Cardiac muscle cell (in vitro differentiated cells and primary cell): ENCODE results near the gene CDC40. TPM values are rescaled to one million over a fixed set of nuclear protein-coding genes. Genes with fewer than 3 reads are reported as not detected.

Experiments used
- DNase-seq, 2 donors: peaks; one replicate each; pipeline versions ENCODE4 v3.0.0 to v3.0.0-alpha.2; 2010 to 2017; ENCODE audit warnings: low read depth in 1 of 2, low spot score in 1 of 2
- H3K27ac ChIP-seq: fragments of 200-600 bp; sonication (generic); 2 replicates; pipeline ENCODE4 v1.5.1; 2016
- H3K27me3 ChIP-seq: fragments of 200-600 bp; sonication (generic); 2 replicates; pipeline ENCODE4 v1.6.0; 2016; ENCODE audit warnings: control low read depth
- H3K36me3 ChIP-seq: fragments of 200-600 bp; sonication (generic); 2 replicates; pipeline ENCODE4 v1.5.1; 2016; ENCODE audit warnings: control low read depth
- H3K4me1 ChIP-seq: fragments of 200-600 bp; sonication (generic); 2 replicates; pipeline ENCODE4 v1.8.1; 2017; ENCODE audit warnings: low read depth, mild to moderate bottlenecking, mixed run types
- H3K4me3 ChIP-seq: fragments of 200-600 bp; sonication (generic); 2 replicates; pipeline ENCODE4 v1.5.1; 2016; ENCODE audit warnings: mild to moderate bottlenecking
- H3K9me3 ChIP-seq: fragments of 200-600 bp; sonication (generic); 2 replicates; pipeline ENCODE4 v1.5.1; 2017; ENCODE audit warnings: low read depth, mild to moderate bottlenecking, control low read depth
- polyA plus RNA-seq: library from polyadenylated mRNA; unstranded; fragments of >200 nt; fragmentation: Nextera tagmentation; extraction: Ambion mirVana; gene quantifications from 2 replicates; pipeline ENCODE4 v1.2.1, GENCODE V29; 2016
- total RNA-seq: library from RNA; depleted of rRNA; stranded (reverse); fragments of >200 nt; gene quantifications from 2 replicates; pipeline ENCODE4 v1.2.3, GENCODE V29; 2016
- TF ChIP-seq, protein P1 (sequence below): IDR thresholded peaks from 2 replicates; pipeline ENCODE4 v1.5.1; 2012; ENCODE audit warnings: low read depth, mild to moderate bottlenecking, low read length

Gene CDC40
- total and polyA plus RNA-seq, 2 experiments from 2014 or later: 13.5 to 13.6 TPM

DNA sequence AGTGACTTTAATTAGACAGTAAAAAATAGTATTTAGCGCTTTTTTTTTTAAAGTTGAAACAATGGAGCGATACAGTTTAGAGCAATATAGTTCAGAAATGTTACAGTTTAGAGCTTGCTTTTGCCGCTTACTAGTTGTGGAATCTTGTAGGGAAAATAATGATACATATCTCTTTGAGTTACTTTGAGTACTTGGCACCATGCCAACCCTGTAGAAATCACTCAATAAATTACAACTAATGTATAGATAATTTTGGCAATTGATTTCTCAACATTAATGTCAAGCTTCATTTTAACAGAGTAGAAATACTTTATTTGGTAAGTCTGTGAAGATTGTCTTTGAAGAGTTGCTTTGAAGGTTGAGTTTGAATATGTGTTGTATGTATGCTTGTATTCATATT, 27.4 kb downstream of the CDC40 start:
- Histone ChIP-seq H3K4me1 (peaks cover 3% of the 10 kb centered on the region), H3K4me3 (no peak overlapping the region), H3K36me3 (peaks cover 38% of the 10 kb centered on the region), H3K9me3 (no peaks in the 10 kb centered on the region), H3K27me3 (no peaks in the 10 kb centered on the region), H3K27ac (no peak overlapping the region)
- DNase-seq: no peak
- TF ChIP-seq, protein P1, sequence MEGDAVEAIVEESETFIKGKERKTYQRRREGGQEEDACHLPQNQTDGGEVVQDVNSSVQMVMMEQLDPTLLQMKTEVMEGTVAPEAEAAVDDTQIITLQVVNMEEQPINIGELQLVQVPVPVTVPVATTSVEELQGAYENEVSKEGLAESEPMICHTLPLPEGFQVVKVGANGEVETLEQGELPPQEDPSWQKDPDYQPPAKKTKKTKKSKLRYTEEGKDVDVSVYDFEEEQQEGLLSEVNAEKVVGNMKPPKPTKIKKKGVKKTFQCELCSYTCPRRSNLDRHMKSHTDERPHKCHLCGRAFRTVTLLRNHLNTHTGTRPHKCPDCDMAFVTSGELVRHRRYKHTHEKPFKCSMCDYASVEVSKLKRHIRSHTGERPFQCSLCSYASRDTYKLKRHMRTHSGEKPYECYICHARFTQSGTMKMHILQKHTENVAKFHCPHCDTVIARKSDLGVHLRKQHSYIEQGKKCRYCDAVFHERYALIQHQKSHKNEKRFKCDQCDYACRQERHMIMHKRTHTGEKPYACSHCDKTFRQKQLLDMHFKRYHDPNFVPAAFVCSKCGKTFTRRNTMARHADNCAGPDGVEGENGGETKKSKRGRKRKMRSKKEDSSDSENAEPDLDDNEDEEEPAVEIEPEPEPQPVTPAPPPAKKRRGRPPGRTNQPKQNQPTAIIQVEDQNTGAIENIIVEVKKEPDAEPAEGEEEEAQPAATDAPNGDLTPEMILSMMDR: no peak

DNA sequence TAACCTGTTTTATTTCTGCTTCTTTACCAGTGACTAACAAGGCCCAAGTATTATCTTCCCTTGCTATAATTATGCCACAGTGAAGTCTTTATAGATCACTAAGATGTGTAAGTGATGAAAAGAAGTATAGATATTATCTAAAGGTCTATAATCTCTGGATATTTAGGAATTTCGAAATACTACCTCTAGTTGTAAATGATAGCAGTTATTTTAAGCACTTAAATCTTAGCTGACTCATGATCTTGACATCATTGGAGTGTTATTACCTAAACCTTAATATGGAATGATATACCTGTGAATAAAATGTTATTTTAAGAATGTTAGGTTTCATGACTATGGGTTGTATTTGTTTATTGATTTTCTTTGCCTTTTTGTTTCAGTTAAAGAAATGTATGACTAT, 31.5 kb downstream of the CDC40 start:
- Histone ChIP-seq H3K27ac (no peak overlapping the region), H3K36me3 (peaks cover 47% of the 10 kb centered on the region), H3K27me3 (no peaks in the 10 kb centered on the region), H3K4me3 (no peak overlapping the region), H3K9me3 (no peaks in the 10 kb centered on the region), H3K4me1 (no peaks in the 10 kb centered on the region)
- TF ChIP-seq, protein P1: no peak
- no peak for DNase-seq

DNA sequence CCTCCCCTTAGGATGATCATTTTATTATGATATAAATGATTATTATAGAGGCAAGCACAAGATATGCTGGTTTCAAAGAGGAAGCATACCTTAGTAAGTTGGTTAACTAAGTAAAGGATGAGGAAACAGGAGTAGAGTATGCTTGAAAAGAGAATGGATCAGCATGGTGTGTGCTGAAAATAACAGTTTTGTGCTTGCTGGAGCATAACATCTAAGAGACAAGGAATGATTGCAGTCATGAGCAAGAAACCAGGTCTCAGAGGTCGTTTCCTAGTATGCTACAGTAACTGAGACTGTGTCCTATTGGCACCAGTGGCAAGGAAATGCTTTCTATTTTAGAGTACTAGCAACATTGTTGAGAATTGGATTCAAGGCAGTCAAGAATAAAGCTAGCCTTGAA, 34.1 kb downstream of the CDC40 start:
- Histone ChIP-seq H3K4me1 (no peaks in the 10 kb centered on the region), H3K36me3 (peaks cover 38% of the 10 kb centered on the region), H3K27me3 (no peaks in the 10 kb centered on the region), H3K9me3 (no peaks in the 10 kb centered on the region), H3K27ac (no peak overlapping the region), H3K4me3 (no peak overlapping the region)
- TF ChIP-seq, protein P1: no peak
- no peak for DNase-seq

DNA sequence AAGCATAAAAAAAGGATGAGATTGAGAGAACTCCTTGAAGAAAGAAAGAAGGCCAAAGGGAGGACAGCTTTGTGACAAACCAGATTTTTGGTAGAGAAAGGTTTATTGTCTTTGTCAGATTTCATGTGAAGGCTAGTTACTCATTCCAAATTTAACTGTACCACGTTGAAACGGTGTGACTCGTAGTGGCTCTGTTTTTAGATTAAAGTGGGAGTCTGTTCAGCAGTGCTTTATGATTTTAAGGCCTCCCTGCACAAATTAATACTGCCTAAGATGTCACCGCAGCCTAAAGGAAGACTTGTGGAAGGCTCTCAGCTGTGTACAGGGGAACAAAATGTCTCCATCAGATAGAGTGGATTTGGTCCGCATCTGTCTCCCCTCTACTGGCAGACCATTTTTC, 35.9 kb downstream of the CDC40 start:
- no peak for DNase-seq
- Histone ChIP-seq H3K4me1 (no peaks in the 10 kb centered on the region), H3K9me3 (no peaks in the 10 kb centered on the region), H3K36me3 (peaks cover 38% of the 10 kb centered on the region), H3K4me3 (no peak overlapping the region), H3K27me3 (no peaks in the 10 kb centered on the region), H3K27ac (no peak overlapping the region)
- TF ChIP-seq, protein P1: no peak

DNA sequence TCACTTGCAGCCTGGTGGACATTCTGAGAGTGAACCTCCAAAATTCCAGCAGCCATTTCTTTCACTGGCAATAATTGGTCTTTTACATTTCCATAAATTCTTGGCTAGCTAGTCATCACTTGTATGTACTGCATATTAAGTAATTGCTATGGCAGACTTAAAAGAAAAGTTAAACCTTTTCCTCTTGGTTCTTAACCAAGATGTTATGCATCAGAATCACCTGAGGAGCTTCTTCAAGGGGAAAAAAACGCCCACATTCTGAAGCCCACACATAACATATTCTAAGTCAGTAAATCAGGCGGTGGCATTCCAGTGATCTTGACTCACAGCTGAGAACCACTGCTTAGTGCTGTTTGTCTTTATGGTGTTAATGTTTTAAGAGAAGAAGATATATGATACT, 37.0 kb downstream of the CDC40 start:
- no peak overlapping the region for H3K4me3 ChIP-seq
- no peaks in the 10 kb centered on the region for H3K27me3 ChIP-seq
- TF ChIP-seq, protein P1: no peak
- no peaks in the 10 kb centered on the region for H3K4me1 ChIP-seq
- no peaks in the 10 kb centered on the region for H3K9me3 ChIP-seq
- no peak for DNase-seq
- H3K27ac ChIP-seq: no peak overlapping the region
- H3K36me3 ChIP-seq: peaks cover 34% of the 10 kb centered on the region

DNA sequence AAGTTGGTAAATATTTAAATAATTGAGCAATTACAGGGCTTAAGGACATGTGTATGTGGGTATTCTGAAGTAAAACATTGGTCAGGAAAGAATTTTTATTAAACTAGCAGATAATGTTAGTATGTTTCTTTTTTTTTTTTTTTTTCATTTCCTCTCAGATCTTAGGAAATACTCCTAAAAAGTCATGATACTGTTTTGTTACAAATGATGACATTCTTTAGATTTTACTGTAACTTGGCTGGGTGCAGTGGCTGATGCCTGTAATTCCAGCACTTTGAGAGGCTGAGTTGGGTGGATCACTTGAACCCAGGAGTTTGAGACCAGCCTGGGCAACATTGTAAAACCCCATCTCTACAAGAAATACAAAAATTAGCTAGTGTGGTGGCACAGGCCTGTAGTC, 41.5 kb downstream of the CDC40 start:
- H3K9me3 ChIP-seq: no peaks in the 10 kb centered on the region
- H3K27ac ChIP-seq: no peak overlapping the region
- peaks cover 33% of the 10 kb centered on the region for H3K36me3 ChIP-seq
- TF ChIP-seq, protein P1: no peak
- peak in 1 of 2 donors; percentile 33 for DNase-seq
- H3K4me1 ChIP-seq: no peaks in the 10 kb centered on the region
- H3K4me3 ChIP-seq: no peak overlapping the region
- H3K27me3 ChIP-seq: no peaks in the 10 kb centered on the region
